BLaER1 (cell line): ENCODE measurements around the gene COL13A1.

Experiments
- H3K27ac ChIP-seq: shearing (Covaris generic); formaldehyde crosslinking; 2 replicates; pipeline ENCODE4 v1.8.1; 2022
- H3K27me3 ChIP-seq: shearing (Covaris generic); formaldehyde crosslinking; 2 replicates; pipeline ENCODE4 v1.8.1; 2022
- H3K36me3 ChIP-seq: shearing (Covaris generic); formaldehyde crosslinking; 2 replicates; pipeline ENCODE4 v1.8.1; 2022
- H3K4me1 ChIP-seq: shearing (Covaris generic); formaldehyde crosslinking; 2 replicates; pipeline ENCODE4 v1.8.1; 2022
- H3K4me2 ChIP-seq: shearing (Covaris generic); formaldehyde crosslinking; 2 replicates; pipeline ENCODE4 v1.8.1; 2022
- H3K4me3 ChIP-seq: shearing (Covaris generic); formaldehyde crosslinking; 2 replicates; pipeline ENCODE4 v1.8.1; 2022
- H3K9ac ChIP-seq: shearing (Covaris generic); formaldehyde crosslinking; 2 replicates; pipeline ENCODE4 v1.8.1; 2022
- H3K9me3 ChIP-seq: shearing (Covaris generic); formaldehyde crosslinking; 2 replicates; pipeline ENCODE4 v1.8.1; 2022
- H4K20me1 ChIP-seq: shearing (Covaris generic); formaldehyde crosslinking; 2 replicates; pipeline ENCODE4 v1.8.1; 2022
- Cebpa-rat ChIP-seq: shearing (Covaris generic); IDR thresholded peaks from 2 replicates; pipeline ENCODE4 v1.8.1; 2022

COL13A1 gene

DNA sequence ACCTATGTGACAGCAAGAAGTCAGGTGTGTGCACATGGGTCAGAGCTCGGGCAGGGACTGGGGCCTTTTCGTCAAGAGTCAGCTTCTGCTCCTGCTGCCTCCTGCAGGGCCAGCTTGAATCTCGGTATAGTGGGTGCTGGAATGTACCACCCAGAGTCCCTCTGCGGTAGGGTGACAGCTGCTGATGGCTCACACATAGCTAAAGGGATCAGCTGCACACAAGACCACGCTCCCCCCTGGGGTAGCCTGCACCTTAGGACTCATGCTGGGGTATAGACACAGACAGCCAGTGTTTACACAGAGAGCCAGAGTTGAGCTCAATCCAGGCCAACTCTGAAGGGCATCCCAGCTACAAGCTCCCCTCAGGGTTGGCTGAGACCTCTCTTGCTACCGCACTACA lies 14.0 kb upstream of the COL13A1 start:
- no peaks in the 10 kb centered on the region for H3K27me3 ChIP-seq
- no peak overlapping the region for H3K27ac ChIP-seq
- no peaks in the 10 kb centered on the region for H4K20me1 ChIP-seq
- TF ChIP-seq Cebpa-rat: no peak
- no peak overlapping the region for H3K4me2 ChIP-seq
- no peak overlapping the region for H3K9ac ChIP-seq
- no peak overlapping the region for H3K4me3 ChIP-seq
- no peaks in the 10 kb centered on the region for H3K36me3 ChIP-seq
- no peaks in the 10 kb centered on the region for H3K9me3 ChIP-seq
- H3K4me1 ChIP-seq: no peaks in the 10 kb centered on the region

DNA sequence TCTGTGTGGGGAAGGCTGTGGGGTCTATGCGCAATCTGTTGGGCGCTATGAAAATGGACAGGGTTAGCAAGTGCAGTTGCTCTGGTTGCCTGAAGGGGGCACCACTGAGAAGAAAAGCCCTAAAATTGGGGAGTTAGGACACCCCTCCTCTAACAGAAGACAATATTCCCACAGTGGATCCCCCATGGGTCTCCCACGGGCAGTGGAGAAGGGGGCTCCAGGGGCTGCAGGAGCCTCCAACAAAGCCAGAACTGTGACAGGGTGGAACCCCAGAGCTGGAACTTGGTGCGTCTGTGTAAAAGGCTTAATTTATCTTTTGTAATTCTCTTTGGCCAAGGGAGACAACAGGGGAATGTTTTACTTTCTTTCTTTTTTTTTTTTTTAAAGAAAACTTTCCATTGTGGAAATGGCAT lies 12.5 kb upstream of the COL13A1 start:
- no peaks in the 10 kb centered on the region for H3K36me3 ChIP-seq
- H3K9me3 ChIP-seq: no peaks in the 10 kb centered on the region
- no peak overlapping the region for H3K4me2 ChIP-seq
- no peaks in the 10 kb centered on the region for H4K20me1 ChIP-seq
- H3K9ac ChIP-seq: no peak overlapping the region
- no peaks in the 10 kb centered on the region for H3K27me3 ChIP-seq
- no peak for TF ChIP-seq Cebpa-rat
- no peak overlapping the region for H3K4me3 ChIP-seq
- no peak overlapping the region for H3K27ac ChIP-seq
- no peaks in the 10 kb centered on the region for H3K4me1 ChIP-seq

DNA sequence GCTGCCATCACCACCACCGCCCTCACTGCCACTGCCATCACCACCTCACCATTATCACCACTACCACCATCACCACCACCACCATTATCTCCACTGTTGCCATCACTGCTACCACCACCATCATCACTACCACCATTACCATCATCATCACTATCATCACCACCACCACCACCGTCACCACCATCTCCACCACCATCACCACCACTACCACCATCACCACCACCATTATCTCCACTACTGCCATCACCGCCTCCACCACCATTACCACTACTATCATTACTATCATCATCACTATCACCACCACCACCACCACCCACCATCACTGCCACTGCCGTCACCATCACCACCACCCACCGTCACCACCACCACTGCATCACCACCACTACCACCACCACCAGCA lies 9.9 kb upstream of the COL13A1 start:
- Histone ChIP-seq H3K27me3 (no peaks in the 10 kb centered on the region), H3K27ac (no peak overlapping the region), H3K4me1 (no peaks in the 10 kb centered on the region), H3K9ac (no peak overlapping the region), H3K36me3 (no peaks in the 10 kb centered on the region), H4K20me1 (no peaks in the 10 kb centered on the region), H3K4me3 (no peak overlapping the region), H3K4me2 (no peak overlapping the region), H3K9me3 (peaks cover 23% of the 10 kb centered on the region)
- TF ChIP-seq Cebpa-rat: no peak

DNA sequence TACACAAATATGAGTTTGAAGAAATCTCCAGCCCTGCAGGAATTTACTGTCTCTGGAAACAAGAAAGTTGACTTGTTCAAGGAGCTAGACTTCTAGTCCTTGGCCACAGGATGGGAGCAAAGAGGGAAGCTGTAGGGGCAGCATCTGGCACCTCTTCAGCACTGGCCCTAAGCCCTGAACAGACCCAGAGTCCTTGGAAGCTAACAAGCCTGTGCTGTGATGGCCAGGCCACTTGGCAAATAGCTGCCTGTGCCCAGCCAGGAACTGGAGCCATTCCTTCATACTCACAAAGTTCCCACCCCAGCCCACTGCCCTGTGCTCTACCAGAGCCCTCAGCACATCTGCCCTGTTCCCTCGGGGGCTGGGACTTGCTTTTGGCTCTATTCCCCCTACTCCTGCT lies 9.4 kb upstream of the COL13A1 start:
- H3K27ac ChIP-seq: no peak overlapping the region
- TF ChIP-seq Cebpa-rat: no peak

DNA sequence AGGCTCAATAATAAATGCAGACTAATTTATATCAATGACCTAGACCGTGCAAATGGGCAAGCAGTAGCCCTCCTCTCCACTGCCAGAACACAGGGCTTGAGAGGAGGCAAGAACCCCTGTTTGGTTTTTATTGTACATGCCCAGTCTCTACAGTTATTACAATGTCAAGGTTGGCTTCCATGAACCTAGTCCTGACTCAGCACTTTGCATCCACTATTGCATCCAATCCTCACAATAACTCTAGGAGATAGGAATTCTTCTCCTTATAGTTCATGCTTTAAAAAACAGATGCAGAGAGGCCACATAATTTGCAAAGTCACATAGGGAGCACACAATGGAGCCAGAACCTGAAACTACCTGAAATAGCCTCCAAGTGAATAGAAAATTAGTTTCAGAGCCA lies 7.0 kb upstream of the COL13A1 start:
- no peaks in the 10 kb centered on the region for H3K36me3 ChIP-seq
- no peak overlapping the region for H3K27ac ChIP-seq
- peaks cover 23% of the 10 kb centered on the region for H3K9me3 ChIP-seq
- peaks cover 7% of the 10 kb centered on the region; the same call in 1 of the 2 replicates for H3K27me3 ChIP-seq
- H3K9ac ChIP-seq: no peak overlapping the region
- H4K20me1 ChIP-seq: no peaks in the 10 kb centered on the region
- no peak for TF ChIP-seq Cebpa-rat
- no peak overlapping the region for H3K4me2 ChIP-seq
- no peak overlapping the region for H3K4me3 ChIP-seq
- no peaks in the 10 kb centered on the region for H3K4me1 ChIP-seq

More for the DNA sequence above, 9.4 kb upstream of the COL13A1 start:
- H3K9me3 ChIP-seq: peaks cover 23% of the 10 kb centered on the region
- H3K9ac ChIP-seq: no peak overlapping the region
- H3K4me2 ChIP-seq: no peak overlapping the region
- no peak overlapping the region for H3K4me3 ChIP-seq
- no peaks in the 10 kb centered on the region for H4K20me1 ChIP-seq
- no peaks in the 10 kb centered on the region for H3K36me3 ChIP-seq
- H3K4me1 ChIP-seq: no peaks in the 10 kb centered on the region
- no peaks in the 10 kb centered on the region for H3K27me3 ChIP-seq

DNA sequence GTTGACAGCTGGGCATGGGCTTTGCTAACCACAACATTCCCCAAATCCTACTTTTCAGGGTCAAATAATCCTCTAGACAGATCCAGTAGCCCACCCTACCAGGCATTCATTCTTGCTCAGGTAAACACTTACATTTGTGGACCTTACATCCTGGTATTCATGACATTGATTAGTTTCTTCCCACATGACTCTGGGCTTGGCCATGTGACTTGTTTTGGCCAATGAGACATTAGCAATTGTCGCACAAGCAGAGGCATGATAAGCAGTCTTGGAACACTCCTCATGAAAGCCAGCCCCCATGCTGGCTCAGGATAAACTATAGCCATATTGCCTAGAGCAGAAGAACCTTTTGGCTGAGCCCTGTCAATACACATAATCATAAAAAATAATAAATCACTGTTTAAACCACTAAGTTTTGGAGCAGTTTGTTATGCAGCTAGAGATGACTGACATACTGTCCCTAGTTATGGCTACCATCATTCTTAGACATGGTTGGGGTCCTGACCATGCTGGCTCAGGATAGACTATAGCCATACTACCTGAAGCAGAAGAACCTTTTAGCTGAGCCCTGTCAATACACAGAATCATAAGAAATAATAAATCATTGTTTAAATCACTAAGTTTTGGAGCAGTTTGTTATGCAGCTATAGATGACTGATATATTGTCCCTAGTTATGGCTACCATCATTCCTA lies 6.3 kb upstream of the COL13A1 start:
- Histone ChIP-seq H3K4me3 (no peak overlapping the region), H3K27me3 (peaks cover 10% of the 10 kb centered on the region; the same call in 1 of the 2 replicates), H3K36me3 (no peaks in the 10 kb centered on the region), H3K9ac (no peak overlapping the region), H3K9me3 (peaks cover 23% of the 10 kb centered on the region), H3K4me2 (no peak overlapping the region), H3K27ac (no peak overlapping the region), H3K4me1 (no peaks in the 10 kb centered on the region), H4K20me1 (no peaks in the 10 kb centered on the region)
- TF ChIP-seq Cebpa-rat: no peak

DNA sequence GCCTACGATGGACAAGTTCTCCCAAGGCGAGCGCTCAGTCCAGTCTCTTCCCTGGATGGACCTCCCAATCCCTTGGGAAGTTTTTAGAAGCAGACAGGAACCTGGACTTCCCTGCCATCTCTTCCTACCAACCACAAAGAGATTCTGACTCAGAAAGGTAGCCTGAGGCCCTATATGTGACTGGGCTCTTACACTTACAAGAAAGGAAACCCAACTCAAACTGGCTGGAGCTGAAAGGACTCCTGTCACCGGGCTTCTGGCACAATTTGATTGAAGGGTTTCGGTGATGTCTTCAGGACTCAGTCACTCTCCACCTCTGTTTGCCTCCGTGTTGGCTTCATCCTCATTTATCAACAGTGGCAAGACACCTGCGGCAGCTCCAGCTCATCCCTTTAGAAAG lies 3.7 kb upstream of the COL13A1 start:
- Histone ChIP-seq H3K9ac (no peak overlapping the region), H3K4me1 (peaks cover 23% of the 10 kb centered on the region), H3K4me3 (no peak overlapping the region), H4K20me1 (peaks cover 22% of the 10 kb centered on the region), H3K4me2 (no peak overlapping the region), H3K27ac (no peak overlapping the region), H3K9me3 (peaks cover 23% of the 10 kb centered on the region), H3K27me3 (peaks cover 36% of the 10 kb centered on the region), H3K36me3 (no peaks in the 10 kb centered on the region)
- TF ChIP-seq Cebpa-rat: no peak

DNA sequence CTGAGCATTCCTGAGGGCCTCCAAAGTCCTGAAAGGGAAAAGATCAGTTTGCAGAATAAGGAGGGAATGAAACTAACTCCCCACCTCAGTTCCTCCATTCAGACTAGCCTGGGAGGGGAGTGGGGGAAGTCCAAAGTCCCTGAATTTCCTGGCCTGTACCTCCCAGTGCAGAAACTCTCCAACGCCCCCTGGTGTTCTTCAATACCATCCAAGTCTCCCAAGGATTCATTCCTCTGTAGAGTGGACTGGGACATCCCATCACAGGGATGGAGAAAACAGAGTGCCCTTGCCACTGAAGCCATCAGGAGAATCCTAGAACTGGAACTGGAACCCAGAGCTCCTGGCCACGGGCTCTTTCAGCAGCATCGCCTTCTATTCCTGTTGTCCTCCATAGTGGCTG lies 1.6 kb upstream of the COL13A1 start:
- peaks cover 26% of the 10 kb centered on the region for H3K4me1 ChIP-seq
- H3K9ac ChIP-seq: no peak overlapping the region
- H3K9me3 ChIP-seq: peaks cover 14% of the 10 kb centered on the region
- H3K27me3 ChIP-seq: peaks cover 52% of the 10 kb centered on the region
- no peak overlapping the region for H3K27ac ChIP-seq
- H3K36me3 ChIP-seq: no peaks in the 10 kb centered on the region
- no peak overlapping the region for H3K4me2 ChIP-seq
- H3K4me3 ChIP-seq: no peak overlapping the region
- peaks cover 34% of the 10 kb centered on the region for H4K20me1 ChIP-seq
- no peak for TF ChIP-seq Cebpa-rat

DNA sequence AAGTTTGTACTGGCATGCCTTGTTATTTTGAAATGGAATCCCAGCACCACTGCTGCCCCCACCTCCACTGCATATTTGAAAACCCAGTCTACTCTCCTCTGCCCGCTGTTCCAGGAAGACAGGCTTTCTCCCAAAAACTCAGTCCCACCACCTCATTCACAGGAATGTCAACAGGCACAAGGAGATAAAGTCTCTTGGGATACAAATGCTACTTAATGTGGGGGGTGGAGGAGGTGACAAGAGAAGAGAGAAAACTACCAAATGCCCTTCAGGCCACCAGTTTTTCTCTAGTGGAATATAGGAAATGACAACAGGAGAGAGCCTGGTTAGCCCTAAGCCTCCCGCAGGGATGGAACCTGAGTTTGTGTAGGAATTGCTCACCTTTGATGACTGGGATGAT lies 1.0 kb upstream of the COL13A1 start:
- no peak for TF ChIP-seq Cebpa-rat
- H3K9ac ChIP-seq: no peak overlapping the region
- peaks cover 26% of the 10 kb centered on the region for H3K4me1 ChIP-seq
- H3K4me2 ChIP-seq: peak overlapping the region; percentile 99
- H3K36me3 ChIP-seq: no peaks in the 10 kb centered on the region
- H3K27ac ChIP-seq: no peak overlapping the region
- H3K9me3 ChIP-seq: peaks cover 9% of the 10 kb centered on the region
- no peak overlapping the region for H3K4me3 ChIP-seq
- peaks cover 52% of the 10 kb centered on the region for H3K27me3 ChIP-seq
- peaks cover 34% of the 10 kb centered on the region for H4K20me1 ChIP-seq

DNA sequence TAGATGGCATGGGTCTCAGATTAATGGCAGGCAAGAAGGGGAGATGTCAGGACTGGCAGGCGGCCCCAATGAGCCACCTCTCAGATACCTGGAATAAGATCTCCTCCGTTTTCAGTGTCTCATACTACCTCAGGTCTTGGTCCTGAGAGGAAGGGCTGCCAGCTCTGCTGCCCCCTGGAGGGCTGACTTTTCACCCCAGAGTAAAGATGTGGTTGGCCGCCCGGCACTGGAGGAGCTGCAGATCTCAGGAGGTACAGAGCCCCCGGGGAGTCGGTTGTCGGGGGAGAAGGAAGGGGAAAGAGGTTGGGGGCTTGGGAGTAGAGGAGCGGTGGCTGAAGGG lies 642 bp upstream of the COL13A1 start:
- Histone ChIP-seq H3K4me3 (peak overlapping the region; percentile 72), H3K27me3 (peaks cover 52% of the 10 kb centered on the region), H3K4me1 (peaks cover 26% of the 10 kb centered on the region), H3K36me3 (no peaks in the 10 kb centered on the region), H3K4me2 (peak overlapping the region; percentile 99), H3K27ac (no peak overlapping the region), H3K9me3 (peaks cover 5% of the 10 kb centered on the region; the same call in 1 of the 2 replicates), H4K20me1 (peaks cover 34% of the 10 kb centered on the region), H3K9ac (no peak overlapping the region)
- no peak for TF ChIP-seq Cebpa-rat
